ENCODE measurements around the gene AATF.

Gene AATF

DNA sequence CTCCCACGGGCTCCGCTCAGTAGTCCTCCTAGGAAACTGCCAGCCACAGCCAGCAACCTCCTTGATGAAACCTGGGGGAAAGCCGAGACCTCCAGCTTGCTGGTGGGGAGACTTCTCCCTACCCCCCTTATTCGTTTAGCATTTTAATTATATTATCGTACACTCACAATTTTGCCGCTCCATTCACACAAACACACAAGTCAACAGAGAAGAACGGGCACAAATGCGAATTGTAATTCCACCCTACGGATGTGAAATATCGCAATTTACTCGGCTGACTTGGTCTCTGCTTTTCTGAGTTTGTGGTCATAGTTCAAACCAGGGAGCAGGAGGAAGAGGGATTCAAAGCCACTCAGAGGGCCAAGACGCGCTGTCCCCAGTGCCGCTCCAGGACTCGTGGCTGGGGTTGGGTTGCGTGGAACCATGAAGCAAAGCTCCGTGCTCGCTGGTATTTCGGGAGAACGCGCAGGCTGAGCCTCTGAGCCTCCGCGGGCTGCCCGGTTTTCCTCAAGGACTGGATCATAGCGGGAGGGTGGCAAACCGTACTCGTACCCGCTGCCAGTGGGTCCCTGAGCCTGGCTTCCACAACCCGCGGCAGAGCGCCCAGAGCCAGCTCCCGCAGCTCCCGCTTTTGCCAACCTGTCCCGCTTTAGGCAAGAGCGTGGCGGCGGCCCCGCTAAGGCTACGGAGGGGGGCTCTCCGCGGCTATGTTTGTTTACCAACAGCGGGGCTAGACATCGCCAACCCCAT is 9.5 kb upstream of the AATF start:
- H3K27ac ChIP-seq, result no peak overlapping the region
- no peak for TF ChIP-seq ZFX (IDR thresholded peaks at IDR 0.05)
- TF ChIP-seq, protein P1, sequence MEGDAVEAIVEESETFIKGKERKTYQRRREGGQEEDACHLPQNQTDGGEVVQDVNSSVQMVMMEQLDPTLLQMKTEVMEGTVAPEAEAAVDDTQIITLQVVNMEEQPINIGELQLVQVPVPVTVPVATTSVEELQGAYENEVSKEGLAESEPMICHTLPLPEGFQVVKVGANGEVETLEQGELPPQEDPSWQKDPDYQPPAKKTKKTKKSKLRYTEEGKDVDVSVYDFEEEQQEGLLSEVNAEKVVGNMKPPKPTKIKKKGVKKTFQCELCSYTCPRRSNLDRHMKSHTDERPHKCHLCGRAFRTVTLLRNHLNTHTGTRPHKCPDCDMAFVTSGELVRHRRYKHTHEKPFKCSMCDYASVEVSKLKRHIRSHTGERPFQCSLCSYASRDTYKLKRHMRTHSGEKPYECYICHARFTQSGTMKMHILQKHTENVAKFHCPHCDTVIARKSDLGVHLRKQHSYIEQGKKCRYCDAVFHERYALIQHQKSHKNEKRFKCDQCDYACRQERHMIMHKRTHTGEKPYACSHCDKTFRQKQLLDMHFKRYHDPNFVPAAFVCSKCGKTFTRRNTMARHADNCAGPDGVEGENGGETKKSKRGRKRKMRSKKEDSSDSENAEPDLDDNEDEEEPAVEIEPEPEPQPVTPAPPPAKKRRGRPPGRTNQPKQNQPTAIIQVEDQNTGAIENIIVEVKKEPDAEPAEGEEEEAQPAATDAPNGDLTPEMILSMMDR (conservative IDR thresholded peaks at IDR 0.05), result no peak

DNA sequence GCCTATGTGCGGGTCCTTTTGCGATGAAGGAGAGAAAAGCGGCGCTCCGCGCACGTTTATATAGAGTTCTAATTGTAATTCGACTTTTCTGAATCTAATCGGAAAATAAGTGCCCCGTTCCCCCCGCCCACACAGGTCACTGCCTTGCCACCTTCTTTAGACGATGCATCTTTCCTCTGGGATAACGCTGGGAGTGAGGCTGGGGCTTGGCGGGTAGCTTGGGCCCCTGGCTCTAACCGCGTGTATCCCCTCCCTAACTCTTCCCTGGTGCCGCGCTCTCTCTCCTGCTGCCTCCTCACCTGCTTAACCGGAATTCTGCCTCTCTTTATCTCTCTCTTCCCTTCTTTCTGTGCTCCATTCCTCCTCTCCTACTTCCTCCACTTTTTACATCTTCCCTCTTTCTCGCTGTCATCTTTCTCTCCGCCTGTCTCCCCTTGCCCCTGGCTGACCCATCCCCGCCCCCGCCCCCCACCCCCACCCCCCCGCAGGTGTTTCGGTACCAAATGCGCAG is 8.9 kb upstream of the AATF start:
- TF ChIP-seq, protein P1 (conservative IDR thresholded peaks at IDR 0.05), result no peak
- no peak for TF ChIP-seq ZFX (IDR thresholded peaks at IDR 0.05)
- no peak overlapping the region for H3K27ac ChIP-seq

DNA sequence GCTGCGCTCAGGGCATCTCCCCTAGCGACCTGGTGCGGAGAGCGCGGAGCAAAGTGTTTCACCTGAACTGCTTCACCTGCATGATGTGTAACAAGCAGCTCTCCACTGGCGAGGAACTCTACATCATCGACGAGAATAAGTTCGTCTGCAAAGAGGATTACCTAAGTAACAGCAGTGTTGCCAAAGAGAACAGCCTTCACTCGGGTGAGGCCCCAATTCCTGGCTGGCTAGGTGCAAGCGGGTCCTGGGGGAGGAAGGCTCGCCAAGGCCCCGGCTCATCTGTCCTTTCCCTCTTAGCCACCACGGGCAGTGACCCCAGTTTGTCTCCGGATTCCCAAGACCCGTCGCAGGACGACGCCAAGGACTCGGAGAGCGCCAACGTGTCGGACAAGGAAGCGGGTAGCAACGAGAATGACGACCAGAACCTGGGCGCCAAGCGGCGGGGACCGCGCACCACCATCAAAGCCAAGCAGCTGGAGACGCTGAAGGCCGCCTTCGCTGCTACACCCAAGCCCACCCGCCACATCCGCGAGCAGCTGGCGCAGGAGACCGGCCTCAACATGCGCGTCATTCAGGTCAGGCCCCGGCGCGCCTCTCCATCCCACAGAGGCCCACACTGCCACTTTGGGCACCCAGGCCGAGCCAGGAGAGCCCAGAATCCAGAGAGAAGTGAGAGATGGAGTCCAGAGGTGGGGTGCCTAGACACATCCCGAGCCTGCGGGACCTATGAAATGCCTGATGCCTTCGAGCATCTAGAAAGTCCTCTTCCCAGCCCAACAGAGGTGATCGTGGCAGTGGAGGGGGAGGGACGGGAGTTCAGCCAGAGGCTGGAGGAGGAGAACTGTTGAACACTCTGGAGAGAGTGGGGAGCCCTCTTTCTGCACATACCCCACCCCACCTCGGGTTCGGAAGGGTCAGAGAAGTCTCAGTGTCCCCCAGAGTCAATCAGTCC is 8.2 kb upstream of the AATF start:
- no peak overlapping the region for H3K27ac ChIP-seq
- no peak for TF ChIP-seq ZFX (IDR thresholded peaks at IDR 0.05)
- TF ChIP-seq, protein P1 (conservative IDR thresholded peaks at IDR 0.05), result no peak

DNA sequence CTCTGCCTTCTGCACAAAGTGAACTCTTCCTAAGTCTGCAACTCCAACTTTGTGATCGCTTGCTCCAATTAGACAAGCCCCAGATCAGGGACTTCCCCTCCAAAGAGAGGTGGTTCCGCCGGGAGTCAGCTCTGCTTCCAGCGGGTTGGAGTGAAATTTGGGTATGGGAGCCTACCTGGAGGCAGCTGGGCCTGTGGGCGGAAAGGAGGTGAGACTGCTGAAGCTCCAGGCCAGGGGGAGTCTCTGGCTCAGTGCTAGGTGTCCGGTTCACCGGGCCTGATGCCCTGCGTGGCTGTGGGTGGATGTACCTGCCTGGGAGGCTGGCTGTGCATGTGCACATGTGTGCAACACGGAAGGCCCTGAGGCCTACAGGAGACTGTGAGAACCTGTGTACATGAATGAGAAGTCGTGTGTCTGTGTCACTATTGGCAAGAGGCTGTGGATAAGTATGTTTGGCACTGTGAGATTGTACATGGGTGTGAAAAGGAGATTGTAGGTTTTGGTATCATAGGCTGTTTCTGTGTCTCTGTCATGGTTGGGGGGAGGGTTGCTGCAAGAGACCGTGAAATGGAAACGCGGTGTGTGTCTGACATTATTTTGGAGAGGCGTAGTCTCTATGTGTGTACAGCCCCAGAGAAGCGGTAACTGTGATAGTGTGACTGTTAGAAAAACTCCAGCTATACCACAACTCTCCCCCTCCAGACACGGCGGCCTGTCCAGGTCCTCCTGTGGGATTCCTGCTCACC is 7.3 kb upstream of the AATF start:
- TF ChIP-seq, protein P1 (conservative IDR thresholded peaks at IDR 0.05), result no peak
- TF ChIP-seq ZFX (IDR thresholded peaks at IDR 0.05), result no peak
- H3K27ac ChIP-seq, result no peak overlapping the region

DNA sequence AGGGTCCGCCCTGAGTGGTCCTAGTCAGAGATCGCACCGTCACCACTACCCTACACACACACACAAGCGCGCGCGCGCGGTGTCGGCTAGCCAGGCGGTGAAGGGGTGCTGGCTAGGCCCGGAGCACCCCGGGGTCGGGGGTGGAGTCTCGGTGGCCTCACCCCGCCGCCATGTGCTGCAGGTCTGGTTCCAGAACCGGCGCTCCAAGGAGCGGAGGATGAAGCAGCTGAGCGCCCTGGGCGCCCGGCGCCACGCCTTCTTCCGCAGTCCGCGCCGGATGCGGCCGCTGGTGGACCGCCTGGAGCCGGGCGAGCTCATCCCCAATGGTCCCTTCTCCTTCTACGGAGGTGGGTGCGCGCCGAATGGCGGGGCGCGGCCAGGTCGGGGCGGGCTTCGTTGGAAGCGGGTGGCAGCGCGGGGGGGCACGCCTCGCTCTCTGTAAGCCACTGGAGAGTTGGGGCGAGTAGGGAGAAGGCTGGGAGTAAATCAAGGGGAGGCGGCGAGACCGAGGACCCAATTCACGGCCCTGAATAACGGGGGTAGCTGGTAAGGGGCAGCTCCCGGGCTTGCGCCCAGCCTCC is 6.6 kb upstream of the AATF start:
- no peak for TF ChIP-seq ZFX (IDR thresholded peaks at IDR 0.05)
- TF ChIP-seq, protein P1 (conservative IDR thresholded peaks at IDR 0.05), result no peak
- H3K27ac ChIP-seq, result no peak overlapping the region

DNA sequence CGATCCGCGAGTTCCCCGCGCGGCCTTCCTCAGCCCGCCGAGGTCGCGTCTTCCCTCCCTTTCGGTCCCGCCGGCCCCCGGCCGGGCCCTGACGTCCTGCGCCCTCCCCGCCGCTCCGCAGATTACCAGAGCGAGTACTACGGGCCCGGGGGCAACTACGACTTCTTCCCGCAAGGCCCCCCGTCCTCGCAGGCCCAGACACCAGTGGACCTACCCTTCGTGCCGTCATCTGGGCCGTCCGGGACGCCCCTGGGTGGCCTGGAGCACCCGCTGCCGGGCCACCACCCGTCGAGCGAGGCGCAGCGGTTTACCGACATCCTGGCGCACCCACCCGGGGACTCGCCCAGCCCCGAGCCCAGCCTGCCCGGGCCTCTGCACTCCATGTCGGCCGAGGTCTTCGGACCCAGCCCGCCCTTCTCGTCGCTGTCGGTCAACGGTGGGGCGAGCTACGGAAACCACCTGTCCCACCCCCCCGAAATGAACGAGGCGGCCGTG is 6.1 kb upstream of the AATF start:
- TF ChIP-seq ZFX (IDR thresholded peaks at IDR 0.05), result no peak
- TF ChIP-seq, protein P1 (conservative IDR thresholded peaks at IDR 0.05), result no peak
- no peak overlapping the region for H3K27ac ChIP-seq

Data from C4-2B (cell line).